OCI-LY3 (cell line): ENCODE data around the gene P3H2.

Experiments
- H2AFZ ChIP-seq: fragments of 200-600, 300-600 bp; shearing (Covaris generic); 2 replicates; pipeline ENCODE4 v1.6.0; 2014; ENCODE audit warnings: antibody characterized with exemption, low read depth, low read length
- H3K27ac ChIP-seq: fragments of 200-600, 300-600 bp; sonication (generic); 2 replicates; pipeline ENCODE4 v1.5.1; 2014; ENCODE audit warnings: mild to moderate bottlenecking, low read length, moderate library complexity, mixed read lengths
- H3K27me3 ChIP-seq: fragments of 200-600, 300-600 bp; sonication (generic); 2 replicates; pipeline ENCODE4 v1.6.1; 2014; ENCODE audit warnings: low read depth, low read length, mixed read lengths
- H3K36me3 ChIP-seq: fragments of 200-600, 300-600 bp; sonication (generic); replicated peaks from 2 replicates; pipeline ENCODE3; 2014; ENCODE audit warnings: low read depth, low read length, mixed read lengths
- H3K4me1 ChIP-seq: fragments of 300-600, 200-600 bp; sonication (generic); 2 replicates; pipeline ENCODE4 v1.6.1; 2014; ENCODE audit warnings: low read length, mixed read lengths
- H3K4me2 ChIP-seq: fragments of 200-600, 300-600 bp; sonication (generic); 2 replicates; pipeline ENCODE4 v1.6.1; 2014; ENCODE audit warnings: low read length, mixed read lengths
- H3K4me3 ChIP-seq: fragments of 300-600, 200-600 bp; sonication (generic); 2 replicates; pipeline ENCODE4 v1.5.1; 2014; ENCODE audit warnings: antibody characterized with exemption, mild to moderate bottlenecking, low read length, moderate library complexity
- H3K79me2 ChIP-seq: fragments of 300-600, 200-600 bp; shearing (Covaris generic); 2 replicates; pipeline ENCODE4 v1.6.1; 2014; ENCODE audit warnings: mild to moderate bottlenecking, low read length, mixed read lengths
- H3K9ac ChIP-seq: fragments of 300-600, 200-600 bp; shearing (Covaris generic); 2 replicates; pipeline ENCODE4 v1.6.0; 2014; ENCODE audit warnings: mild to moderate bottlenecking, low read length, moderate library complexity
- H3K9me3 ChIP-seq: fragments of 200-600, 300-600 bp; shearing (Covaris generic); 2 replicates; pipeline ENCODE4 v1.6.1; 2014; ENCODE audit warnings: low read length, mixed read lengths; ENCODE audit not compliant: insufficient read depth
- H4K20me1 ChIP-seq: fragments of 200-600, 300-600 bp; sonication (generic); 2 replicates; pipeline ENCODE4 v1.6.1; 2016; ENCODE audit warnings: low read length, mixed read lengths; ENCODE audit not compliant: insufficient read depth
- CTCF ChIP-seq: fragments of 200-600, 300-600 bp; sonication (generic); IDR thresholded peaks from 2 replicates; pipeline ENCODE4 v1.5.1; 2014; ENCODE audit warnings: antibody characterized with exemption, low read length, low read depth
- EZH2phosphoT487 ChIP-seq: fragments of 200-600 bp; shearing (Covaris generic); IDR thresholded peaks from 2 replicates; pipeline ENCODE4 v1.6.1; 2018; ENCODE audit warnings: antibody characterized with exemption, mixed run types, low read depth

Gene P3H2

GRCh38 chr3:190012314-190012782 lies 108.3 kb downstream of the P3H2 start:
- H3K27ac ChIP-seq = no peak overlapping the region
- H3K36me3 ChIP-seq = no peaks in the 10 kb centered on the region
- no peaks in the 10 kb centered on the region for H4K20me1 ChIP-seq
- H2AFZ ChIP-seq = no peak overlapping the region
- TF ChIP-seq CTCF (no peak), EZH2phosphoT487 (no peak)
- H3K9ac ChIP-seq = no peak overlapping the region
- H3K9me3 ChIP-seq = no peaks in the 10 kb centered on the region
- H3K4me2 ChIP-seq = no peak overlapping the region
- H3K4me3 ChIP-seq = no peak overlapping the region
- no peaks in the 10 kb centered on the region for H3K27me3 ChIP-seq
- H3K4me1 ChIP-seq = peaks cover 25% of the 10 kb centered on the region
- no peaks in the 10 kb centered on the region for H3K79me2 ChIP-seq

- Histone ChIP-seq H3K27me3 (no peaks in the 10 kb centered on the region), H3K4me1 (peaks cover 24% of the 10 kb centered on the region), H3K79me2 (no peaks in the 10 kb centered on the region), H4K20me1 (no peaks in the 10 kb centered on the region), H2AFZ (no peak overlapping the region), H3K9me3 (no peaks in the 10 kb centered on the region), H3K4me3 (no peak overlapping the region), H3K9ac (no peak overlapping the region), H3K27ac (no peak overlapping the region), H3K36me3 (no peaks in the 10 kb centered on the region), H3K4me2 (no peak overlapping the region)
- TF ChIP-seq CTCF (no peak), EZH2phosphoT487 (no peak)
Measured at GRCh38 chr3:190010486-190010885, 110.2 kb downstream of the P3H2 start.

GRCh38 chr3:190009614-190010013 lies 111.1 kb downstream of the P3H2 start:
- H3K36me3 ChIP-seq = no peaks in the 10 kb centered on the region
- no peak for TF ChIP-seq CTCF
- TF ChIP-seq EZH2phosphoT487 = no peak
- no peak overlapping the region for H2AFZ ChIP-seq
- H3K4me3 ChIP-seq = no peak overlapping the region
- no peaks in the 10 kb centered on the region for H4K20me1 ChIP-seq
- H3K27ac ChIP-seq = no peak overlapping the region
- peaks cover 18% of the 10 kb centered on the region for H3K4me1 ChIP-seq
- H3K27me3 ChIP-seq = no peaks in the 10 kb centered on the region
- H3K4me2 ChIP-seq = no peak overlapping the region
- no peaks in the 10 kb centered on the region for H3K9me3 ChIP-seq
- H3K79me2 ChIP-seq = no peaks in the 10 kb centered on the region
- H3K9ac ChIP-seq = no peak overlapping the region

- no peaks in the 10 kb centered on the region for H3K36me3 ChIP-seq
- H3K27me3 ChIP-seq = no peaks in the 10 kb centered on the region
- no peak overlapping the region for H3K4me2 ChIP-seq
- H3K9ac ChIP-seq = no peak overlapping the region
- no peak overlapping the region for H2AFZ ChIP-seq
- no peaks in the 10 kb centered on the region for H3K9me3 ChIP-seq
- H3K4me3 ChIP-seq = no peak overlapping the region
- TF ChIP-seq EZH2phosphoT487 (no peak), CTCF (no peak)
- H3K79me2 ChIP-seq = no peaks in the 10 kb centered on the region
- H3K27ac ChIP-seq = no peak overlapping the region
- H4K20me1 ChIP-seq = no peaks in the 10 kb centered on the region
- peaks cover 12% of the 10 kb centered on the region for H3K4me1 ChIP-seq
Measured at GRCh38 chr3:190008432-190008831, 112.3 kb downstream of the P3H2 start.
